GM21390 (cell line): ENCODE data around the gene PRKN.

Source experiments
- ATAC-seq: cut with Tn5 transposase; IDR thresholded peaks from one replicate; pipeline ENCODE4 v1.9.1; 2021; ENCODE audit not compliant: unreplicated experiment

The PRKN gene

DNA sequence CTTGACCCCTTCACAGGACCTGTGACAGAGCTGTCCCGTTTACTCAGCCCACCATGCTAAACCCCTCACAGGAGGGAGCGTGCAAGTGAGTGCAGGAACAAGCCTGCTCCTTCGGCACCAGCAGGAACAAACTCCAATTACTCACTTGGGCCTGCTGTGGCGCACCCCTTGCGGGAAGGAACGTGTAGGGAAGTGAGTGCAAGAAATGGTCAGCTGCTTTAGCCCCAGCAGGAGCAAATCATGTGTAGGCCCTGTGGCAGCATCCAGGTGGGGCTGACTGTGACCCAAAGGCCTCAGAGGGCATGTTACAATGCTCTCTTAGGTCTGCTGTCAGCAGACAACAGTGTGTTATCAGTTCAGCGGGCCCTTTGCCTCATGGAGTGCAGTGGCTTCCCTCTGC lies 574.4 kb downstream of the PRKN start:
- ATAC-seq = no peak

DNA sequence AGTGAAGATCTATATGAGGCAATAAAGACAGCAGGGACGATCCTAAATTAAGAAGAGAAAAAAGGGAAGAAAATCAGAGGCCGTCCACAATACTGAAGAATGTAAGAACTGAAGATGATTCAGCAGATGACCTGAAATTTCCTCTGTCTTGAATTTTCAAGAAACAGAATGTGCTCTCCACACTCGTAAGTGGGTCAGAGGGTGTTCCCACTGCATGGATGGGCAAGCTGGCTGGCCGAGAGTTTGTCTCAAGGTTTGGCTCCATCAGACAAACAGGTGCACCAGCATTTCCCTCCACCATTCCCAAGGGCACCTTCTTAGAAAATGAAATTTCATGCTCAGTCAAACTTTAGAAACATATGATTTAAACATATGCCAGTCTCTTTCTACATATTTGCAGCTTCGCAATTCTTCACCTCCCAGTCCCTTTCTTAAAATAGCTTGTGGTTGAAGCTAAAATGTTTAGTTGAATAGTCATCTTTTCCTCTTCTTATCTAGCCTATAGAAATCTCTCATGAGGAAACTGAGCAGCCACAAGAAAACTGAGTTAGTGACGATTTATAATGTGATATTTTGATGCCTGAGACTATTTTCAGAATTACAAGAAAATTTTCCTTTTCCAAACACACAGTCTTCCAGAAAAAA lies 576.4 kb downstream of the PRKN start:
- no peak for ATAC-seq

DNA sequence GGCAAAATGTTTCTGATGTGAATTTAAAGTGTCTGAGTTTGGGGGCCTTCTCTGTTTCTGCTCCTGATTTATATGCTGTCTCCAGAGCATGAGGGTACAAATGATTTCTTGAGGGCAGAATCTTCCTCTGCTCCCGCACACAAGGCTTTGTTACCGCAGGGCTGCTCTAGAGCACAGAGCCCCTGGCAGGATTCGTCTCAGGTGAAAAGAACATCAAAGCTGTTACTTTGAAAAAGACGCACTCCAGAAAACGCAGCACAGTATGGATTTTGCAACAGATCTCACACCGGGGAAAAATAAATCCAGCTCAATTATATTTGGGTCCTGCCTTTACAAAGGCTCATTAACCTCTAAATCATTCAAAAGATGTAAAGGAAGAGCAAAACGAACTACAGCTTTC lies 577.3 kb downstream of the PRKN start:
- no peak for ATAC-seq

DNA sequence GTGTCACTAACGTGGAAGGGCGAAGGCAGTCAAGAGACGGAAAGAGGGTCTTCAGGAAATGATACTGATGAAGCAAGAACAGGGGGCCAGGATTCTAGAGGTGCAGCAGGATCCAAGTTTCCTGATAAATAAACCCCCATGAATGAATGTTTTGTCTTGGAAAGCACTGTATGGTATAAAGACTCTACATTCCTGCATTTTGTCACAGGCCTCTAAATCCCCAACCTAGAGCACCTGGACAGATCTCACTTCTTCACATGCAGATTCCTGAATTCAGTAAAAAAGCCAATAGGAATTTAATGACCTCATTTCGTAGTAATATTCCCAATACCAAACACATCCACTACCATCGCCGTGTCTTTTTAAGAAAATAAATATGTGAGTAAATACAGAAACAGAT lies 577.8 kb downstream of the PRKN start:
- ATAC-seq = no peak

DNA sequence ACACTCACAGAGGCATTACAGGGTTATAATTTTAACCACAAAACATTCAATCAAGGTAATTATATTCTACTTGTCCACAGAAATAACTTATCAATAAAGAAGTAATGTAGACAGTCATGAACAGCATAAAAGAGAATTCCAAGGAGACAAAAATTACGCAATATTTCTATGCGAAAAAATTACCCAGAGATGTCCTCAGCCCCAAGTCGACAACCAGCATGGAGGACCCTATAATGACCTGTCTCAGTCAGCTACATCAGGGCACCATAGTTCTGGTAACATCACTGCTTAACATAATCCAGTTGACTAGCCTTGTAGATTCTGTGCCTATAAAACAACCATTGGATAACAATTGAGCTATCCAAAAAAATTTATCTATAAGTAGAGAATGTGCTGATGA lies 579.8 kb downstream of the PRKN start:
- no peak for ATAC-seq

DNA sequence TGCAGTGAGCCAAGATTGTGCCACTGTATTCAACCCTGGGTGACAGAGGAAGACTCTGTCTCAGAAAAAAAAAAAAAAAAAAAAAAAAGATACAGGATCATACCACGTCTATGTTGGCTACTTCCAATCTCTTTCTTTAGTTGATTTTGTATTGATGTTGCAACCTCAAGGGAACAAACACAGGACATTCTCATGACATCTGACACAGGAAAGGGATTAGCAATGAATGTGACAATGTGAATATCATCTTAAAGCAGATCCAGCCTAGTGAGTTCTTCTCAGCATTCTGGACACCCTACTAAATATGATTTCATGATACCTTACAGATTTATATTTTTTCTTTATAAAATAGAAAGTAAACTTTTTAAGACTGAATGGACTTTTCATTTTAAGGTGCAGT lies 580.3 kb downstream of the PRKN start:
- ATAC-seq = no peak

DNA sequence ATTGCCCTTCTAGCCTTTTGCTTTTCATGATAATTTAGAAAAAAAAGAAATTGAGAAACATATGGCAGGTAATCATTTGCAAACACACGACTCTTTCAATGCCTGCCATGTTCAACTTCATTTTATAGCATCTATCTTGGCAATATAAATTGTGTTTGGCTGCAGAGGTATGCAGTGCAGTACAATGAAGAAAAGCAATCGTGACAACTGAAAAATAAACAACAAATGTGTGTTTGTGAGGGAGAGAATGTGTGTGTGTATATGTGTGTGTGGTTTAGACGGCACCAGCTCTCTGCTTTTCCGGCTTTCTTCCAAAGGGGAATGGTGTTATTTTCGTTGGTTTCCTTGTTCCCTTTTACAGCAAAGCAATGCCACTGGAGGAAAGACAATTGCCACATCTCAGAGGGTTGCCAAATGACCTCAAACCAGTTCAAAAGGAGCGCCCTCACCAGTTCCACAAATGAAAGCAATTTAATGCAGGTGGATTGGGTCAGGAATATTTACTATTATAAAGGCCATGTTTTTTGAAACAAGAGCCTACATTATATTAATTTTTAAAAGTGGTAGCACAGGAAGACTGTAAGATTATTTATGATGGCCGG lies 587.2 kb downstream of the PRKN start:
- no peak for ATAC-seq

DNA sequence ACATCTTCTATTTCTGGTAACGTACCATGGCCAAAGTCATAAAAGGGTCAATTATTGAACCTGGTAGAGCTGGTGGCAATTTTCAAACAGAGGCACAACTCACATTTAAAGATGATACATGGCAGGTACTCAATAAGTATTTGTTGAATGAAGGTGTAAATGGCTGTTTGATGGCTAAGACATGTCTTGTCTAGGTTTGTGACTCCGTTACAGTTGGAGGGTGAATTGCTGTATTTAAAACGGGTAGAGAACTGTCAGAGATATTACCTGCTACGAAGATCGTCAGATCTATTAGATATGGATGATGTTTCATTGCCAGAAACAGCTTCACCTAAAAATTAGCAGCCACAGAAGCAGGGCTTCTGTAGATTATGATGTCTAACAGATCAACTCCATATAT lies 601.9 kb downstream of the PRKN start:
- no peak for ATAC-seq

DNA sequence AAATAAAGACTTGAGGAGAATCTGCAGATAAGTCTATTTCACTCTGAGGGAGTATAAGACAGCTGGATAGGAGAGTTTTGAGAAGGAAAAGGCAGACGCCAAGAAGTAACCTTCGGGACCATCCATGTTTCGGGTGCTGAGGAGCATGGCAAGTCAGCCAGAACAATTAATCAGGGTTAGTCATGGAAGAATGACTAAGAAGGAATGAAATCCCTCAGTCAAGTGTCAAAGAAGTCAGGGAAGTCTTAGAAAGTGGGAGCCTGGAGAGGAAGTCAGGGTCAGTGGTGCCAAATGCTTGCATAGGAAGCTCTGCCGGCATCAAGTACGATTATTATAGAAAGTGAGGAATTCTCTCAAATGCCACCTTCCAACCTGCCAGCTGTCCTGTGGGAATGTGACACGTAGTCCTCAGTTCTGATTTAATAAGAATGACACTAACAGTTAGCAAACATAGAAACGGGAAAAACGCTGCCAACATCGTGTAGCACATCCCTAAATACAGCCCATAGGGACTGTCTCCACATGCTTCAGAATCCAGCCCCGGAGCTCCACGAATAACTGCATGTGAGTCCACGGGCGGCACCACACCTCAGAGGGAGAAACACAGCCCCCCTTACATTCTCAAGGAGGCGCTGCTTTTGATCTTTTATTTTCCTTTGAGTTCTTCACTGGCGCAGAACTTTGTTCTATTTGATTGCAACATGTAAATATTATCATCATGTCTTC lies 602.7 kb downstream of the PRKN start:
- no peak for ATAC-seq

DNA sequence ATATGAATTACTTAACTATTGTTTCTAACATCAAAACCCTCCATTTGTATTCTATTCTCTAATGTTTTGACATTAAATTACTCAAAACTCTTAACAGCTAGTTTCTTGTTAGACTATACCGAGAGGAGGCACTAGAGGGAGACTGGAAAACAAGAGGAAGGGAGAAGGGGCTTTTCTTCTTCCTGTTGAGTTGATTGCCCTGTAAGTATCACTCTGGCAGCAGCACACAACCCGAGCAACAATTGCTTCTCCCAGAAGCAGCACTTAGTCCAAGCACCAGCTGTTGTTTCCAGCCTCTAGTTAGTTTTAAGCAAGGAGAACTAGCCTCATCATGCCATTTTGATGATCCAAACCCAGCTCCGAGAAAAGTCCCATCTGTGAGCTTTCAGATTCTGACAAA lies 603.8 kb downstream of the PRKN start:
- ATAC-seq = no peak

DNA sequence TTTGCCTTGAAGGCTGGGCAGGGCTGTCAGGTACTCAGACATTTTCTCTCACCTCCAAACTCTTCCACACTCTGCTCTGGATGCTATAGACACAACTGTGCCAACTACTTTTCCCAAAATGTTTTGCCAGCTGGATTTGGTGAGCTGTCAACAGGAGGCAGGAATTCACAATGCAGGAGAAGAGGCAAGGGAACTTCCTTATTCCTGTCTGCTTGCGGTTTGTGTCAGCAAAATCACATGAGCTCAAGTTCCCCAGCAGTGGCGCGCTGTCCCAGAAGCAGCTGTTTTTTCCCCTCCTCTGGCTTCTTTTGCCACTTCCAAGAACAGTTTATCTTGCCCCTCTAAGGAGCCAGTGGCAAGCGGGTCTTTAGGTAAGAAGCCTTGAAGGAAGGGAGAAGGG lies 608.2 kb downstream of the PRKN start:
- ATAC-seq = no peak

DNA sequence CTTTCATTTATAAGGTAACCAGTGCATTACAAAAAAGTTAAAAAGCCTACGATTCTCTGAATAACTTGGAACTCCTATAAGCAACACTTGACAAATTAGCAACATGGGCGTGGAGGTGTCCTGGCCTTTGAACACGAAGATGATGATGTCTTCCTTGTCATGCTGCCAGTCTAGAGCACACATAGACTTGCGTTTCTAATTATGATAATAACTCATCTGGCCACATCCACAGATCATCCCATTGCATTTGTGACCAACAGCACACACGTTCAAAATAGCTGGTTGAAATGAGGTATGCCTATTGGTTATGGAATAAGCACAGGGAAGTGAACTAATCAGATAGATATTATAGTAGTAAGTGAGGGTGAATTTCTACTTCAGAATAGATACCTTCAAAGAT lies 608.9 kb downstream of the PRKN start:
- no peak for ATAC-seq

DNA sequence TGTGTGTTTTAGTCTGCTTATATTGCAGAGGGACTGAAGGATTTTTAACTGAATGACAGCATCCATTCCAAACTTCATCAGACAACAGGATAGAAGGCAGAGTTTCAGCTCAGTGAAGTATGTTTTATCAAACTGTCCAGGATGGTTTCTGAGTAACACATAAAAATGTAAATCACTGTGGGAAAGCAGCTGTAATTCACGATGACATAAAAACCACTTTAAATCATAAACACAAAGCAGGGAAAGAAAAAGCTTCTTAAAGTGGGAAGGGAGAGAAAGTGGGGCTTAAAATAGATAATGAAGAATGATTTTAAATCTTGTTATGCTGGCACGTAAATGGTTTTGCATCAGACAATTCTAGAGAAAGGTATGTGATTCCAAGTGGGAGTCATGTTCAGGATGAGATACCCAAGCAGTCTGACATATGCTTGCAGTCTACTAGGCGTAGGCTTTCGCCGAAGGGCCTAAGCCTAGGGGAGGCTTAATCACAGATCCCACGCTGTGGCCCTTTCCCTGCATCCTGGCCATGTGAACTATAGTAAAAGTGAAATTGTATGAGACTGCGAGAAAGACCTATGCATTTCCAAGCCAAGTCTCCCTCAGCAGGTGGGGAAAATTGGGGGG lies 610.6 kb downstream of the PRKN start:
- no peak for ATAC-seq

DNA sequence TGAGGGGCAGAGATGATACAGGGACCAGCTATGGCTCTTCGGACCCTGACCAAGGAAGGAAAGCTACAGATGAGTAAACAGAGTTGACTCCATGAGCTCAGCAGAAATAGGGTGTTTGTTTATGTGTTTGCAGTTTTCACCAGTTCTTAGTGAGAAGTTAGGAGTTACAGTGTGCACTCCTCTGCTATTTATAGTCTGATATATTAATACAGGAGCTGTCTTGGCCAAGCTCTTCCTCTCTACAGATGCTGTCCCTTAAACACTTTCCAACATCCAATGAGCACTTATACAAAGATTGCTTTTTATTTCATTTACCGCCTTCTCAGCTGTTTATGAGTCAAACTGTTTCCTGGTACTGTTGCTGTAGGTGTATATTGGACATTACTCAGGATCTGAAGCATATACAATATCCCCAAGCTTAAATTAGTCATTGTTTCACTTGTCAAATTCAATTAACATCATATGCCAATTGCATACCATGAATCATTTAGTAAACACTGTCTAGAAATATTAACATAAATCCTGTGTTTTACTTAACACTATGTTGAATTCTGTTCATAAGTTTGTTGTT lies 618.0 kb downstream of the PRKN start:
- ATAC-seq = no peak

DNA sequence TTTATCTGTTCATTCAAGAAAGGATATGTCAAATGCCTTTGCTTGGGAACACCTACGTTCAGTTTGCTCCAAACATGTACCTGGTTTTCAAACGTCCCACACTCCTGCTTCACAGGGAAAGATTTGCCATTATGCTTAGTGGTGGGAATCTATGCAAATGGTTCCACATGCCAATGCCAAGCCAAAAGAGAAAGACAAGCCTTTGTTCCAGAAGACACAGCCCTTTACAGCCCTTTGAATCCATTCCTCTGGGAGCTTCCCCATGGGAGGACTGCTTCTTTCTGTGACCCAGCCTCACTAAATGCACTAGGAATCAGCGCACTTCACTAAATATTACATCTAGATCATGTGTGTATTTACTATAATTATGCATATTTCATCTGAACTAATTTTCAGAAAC lies 619.5 kb downstream of the PRKN start:
- no peak for ATAC-seq

DNA sequence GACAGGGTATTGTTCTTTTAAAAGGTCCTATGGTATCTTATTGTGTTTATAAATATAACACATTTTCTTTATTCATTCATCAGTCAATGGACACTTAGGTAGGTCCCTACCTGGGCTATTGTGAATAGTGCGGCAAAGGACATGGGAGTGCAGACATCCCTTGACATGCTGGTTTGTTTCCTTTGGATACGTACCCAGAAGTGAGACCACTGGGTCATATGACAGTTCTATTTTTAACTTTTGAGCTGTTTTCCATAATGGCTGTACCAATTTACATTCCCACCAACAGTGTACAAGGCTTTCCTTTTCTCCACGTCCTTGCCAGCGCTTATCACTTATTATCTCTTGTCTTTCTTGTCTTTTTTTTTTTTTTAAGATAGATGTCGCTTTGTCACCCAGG lies 627.5 kb downstream of the PRKN start:
- ATAC-seq = no peak

DNA sequence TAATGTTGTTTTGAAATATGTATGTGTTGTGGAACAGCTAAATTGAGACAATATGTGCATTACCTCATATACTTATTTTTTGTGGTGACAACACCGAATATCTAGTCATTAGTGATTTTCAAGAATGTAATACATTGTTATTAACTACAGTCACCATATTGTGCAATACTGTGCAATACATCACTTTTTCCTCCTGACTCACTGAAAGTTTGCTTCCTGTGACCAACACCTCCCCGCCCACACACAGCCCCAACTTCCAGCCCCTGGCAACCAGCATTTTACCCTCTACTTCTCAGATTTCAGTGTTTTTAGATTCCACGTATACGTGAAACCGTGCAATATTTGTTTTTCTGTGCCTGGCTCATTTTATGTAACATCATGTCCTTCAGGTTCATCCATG lies 627.9 kb downstream of the PRKN start:
- ATAC-seq = no peak

DNA sequence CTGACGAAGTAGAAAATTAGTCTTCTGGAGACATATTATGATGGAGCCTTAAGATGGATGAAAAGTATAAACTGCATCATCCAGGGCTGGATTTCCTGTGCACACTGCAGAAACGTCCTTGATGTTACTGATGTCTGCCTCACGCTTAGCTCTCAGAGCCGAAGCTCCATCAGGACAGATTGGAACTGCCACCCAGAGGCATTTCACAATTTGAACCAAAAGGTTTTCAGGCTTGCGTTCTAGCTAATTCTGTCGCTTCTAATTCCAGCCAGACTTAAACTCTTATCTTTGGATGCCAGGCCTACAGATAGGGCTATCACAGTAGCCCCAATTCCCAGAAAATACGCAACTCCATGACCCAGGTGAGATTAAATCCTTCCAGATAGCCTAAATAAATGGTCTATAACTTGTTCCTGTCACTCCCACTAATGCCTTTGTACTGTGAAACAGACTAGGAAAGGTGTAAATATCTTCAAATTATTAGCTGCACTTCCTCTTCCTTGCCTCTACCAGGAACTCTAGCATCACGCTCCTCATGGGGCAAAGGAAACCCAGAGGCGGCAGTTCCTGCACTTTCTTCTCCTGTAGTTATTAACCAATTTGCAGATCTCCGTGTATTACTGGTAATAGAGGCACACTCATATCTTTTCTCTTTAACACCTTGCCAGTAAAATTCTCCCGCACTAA lies 634.6 kb downstream of the PRKN start:
- ATAC-seq = no peak

DNA sequence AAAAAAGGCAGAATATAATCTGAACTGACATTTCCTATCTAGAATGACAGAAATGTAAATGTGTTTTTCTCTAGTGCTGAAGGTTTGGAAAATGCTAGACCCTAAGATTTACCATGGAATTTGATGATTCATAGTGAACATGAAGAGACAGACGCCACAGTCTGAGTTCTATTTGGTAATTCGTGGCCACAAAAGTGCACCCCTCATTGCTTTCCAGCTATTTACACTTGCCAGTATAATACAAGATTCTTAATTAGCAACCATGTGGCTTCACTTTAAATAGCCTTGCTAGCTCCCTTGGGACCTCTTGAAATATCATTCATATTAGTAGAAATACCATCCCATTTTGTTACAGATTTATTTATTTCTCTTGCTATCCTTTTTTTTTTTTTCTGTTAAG lies 636.8 kb downstream of the PRKN start:
- ATAC-seq = no peak

DNA sequence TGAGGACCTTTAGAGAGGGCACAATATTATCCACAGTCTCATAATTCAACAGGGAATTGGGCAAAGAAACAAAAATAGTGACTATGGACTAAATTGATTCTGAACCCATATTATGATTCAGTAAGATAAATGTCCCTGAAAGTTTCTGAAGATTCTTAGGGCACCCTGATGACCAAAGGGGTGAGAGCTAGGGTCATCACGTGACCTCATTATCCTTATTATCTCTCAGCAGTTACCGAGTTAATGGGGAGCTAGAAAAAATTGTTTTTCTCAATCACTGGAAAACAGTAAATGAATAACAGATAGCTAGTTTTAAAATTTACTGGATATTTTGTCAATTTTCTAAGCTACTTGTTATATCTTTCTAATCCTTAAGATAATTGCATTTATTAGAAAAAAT lies 639.5 kb downstream of the PRKN start:
- ATAC-seq = no peak

DNA sequence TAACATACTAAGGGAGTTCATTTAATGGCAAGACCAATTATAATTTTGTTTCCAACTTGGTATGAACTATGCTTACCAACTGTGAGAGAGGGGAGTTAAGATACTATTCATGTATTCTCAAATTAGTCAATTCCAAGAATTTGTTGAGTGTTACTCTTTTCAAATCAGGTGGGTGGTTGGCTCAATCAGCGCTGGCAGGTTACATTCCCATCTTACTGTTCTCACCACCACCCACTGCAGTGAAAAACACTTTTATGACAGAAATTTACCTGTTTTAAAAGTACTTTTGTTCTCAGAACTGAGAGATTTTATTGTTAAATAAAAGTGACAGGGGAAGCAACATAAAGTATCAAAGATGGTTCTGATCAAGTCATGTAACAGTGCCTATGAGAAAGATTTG lies 642.0 kb downstream of the PRKN start:
- no peak for ATAC-seq
